AG09309 (cell line): ENCODE data around the gene IMMP2L.

Experiments
- DNase-seq: peaks from one replicate; pipeline ENCODE4 v3.0.0-alpha.2; 2010; ENCODE audit warnings: low read depth
- H3K4me3 ChIP-seq: 2 replicates; pipeline ENCODE4 v1.5.1; 2011; ENCODE audit warnings: mild to moderate bottlenecking, low read depth, low read length, moderate library complexity; ENCODE audit not compliant: control insufficient read depth
- TF ChIP-seq, protein P1 (sequence below): IDR thresholded peaks from 2 replicates; pipeline ENCODE4 v1.5.1; 2011; ENCODE audit warnings: mild to moderate bottlenecking, low read depth, low read length, inconsistent platforms; ENCODE audit not compliant: insufficient read depth, control insufficient read depth; ENCODE audit errors: missing control alignments

The IMMP2L gene

DNA sequence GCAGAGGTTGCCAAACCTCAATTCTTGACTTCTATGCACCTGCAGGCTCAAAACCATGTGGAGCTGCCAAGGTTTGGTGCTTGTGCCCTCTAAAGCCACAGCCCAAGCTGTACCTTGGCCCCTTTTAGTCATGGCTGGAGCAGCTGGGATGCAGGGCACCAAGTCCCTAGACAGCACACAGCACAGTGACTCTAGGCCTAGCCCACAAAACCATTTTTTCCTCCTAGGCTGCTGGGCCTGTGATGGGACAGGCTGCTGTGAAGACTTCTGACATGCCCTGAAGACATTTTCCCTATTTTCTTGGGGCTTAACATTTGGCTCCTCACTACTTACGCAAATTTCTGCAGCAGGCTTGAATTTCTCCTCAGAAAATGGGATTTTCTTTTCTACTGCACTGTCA, 499.1 kb downstream of the IMMP2L start:
- no peak overlapping the region for H3K4me3 ChIP-seq
- DNase-seq = no peak
- TF ChIP-seq, protein P1, sequence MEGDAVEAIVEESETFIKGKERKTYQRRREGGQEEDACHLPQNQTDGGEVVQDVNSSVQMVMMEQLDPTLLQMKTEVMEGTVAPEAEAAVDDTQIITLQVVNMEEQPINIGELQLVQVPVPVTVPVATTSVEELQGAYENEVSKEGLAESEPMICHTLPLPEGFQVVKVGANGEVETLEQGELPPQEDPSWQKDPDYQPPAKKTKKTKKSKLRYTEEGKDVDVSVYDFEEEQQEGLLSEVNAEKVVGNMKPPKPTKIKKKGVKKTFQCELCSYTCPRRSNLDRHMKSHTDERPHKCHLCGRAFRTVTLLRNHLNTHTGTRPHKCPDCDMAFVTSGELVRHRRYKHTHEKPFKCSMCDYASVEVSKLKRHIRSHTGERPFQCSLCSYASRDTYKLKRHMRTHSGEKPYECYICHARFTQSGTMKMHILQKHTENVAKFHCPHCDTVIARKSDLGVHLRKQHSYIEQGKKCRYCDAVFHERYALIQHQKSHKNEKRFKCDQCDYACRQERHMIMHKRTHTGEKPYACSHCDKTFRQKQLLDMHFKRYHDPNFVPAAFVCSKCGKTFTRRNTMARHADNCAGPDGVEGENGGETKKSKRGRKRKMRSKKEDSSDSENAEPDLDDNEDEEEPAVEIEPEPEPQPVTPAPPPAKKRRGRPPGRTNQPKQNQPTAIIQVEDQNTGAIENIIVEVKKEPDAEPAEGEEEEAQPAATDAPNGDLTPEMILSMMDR = no peak

DNA sequence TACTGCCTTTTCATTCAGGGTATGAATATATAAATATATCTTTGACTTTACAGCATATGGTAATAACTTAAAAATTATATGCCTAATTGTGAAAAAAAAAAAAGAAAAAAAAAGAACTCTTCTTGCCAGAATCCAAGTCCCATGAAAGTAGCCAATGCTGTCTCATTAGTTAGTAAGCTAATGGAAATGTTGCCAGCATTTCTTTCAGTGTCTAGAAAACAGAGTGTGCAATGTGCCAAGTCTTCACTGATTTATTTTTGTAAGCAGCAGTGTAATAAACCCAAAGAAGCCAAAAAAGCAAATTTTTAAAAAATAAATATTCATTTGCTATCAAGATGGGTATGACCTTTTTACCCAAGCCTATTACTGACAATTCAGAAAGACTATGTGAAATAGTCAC, 502.5 kb downstream of the IMMP2L start:
- DNase-seq = no peak
- TF ChIP-seq, protein P1 = no peak
- H3K4me3 ChIP-seq = no peak overlapping the region

DNA sequence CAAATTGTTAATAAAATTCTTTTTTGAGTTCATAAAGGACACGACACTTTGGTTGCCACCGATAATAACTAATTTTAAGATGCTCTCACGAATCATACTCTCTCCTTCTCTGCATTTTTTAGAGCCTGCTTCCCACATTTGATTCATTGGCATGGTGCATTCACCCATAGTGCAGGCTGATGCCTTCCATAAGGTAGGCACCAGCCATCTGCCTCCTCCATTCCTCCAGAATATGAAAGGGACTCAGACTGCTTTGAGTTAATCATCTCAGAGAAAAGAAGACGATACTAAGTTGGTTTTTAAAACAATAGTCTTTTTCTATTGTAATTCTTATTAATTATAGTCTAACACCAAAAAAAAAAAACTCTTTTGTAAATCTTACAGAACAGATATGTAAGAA, 505.2 kb downstream of the IMMP2L start:
- DNase-seq = no peak
- no peak overlapping the region for H3K4me3 ChIP-seq
- TF ChIP-seq, protein P1 = no peak

DNA sequence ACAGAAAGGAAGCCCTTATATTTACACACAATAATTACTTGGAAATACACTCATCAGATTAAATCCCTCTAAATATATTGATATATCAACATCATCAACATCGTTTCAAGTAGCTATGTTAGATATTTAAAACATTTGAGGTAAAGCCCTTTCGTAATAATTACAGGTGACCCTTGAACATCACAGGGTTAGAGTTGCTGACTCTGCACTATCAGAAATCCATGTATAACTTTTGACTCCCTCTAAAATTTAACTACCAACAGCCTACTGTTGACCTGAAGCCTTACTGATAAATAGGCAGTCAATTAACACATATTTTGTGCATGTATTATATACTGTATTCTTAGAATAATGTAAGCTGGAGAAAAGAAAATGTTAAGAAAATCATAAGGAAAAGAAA, 505.9 kb downstream of the IMMP2L start:
- TF ChIP-seq, protein P1 = no peak
- DNase-seq = no peak
- H3K4me3 ChIP-seq = no peak overlapping the region

DNA sequence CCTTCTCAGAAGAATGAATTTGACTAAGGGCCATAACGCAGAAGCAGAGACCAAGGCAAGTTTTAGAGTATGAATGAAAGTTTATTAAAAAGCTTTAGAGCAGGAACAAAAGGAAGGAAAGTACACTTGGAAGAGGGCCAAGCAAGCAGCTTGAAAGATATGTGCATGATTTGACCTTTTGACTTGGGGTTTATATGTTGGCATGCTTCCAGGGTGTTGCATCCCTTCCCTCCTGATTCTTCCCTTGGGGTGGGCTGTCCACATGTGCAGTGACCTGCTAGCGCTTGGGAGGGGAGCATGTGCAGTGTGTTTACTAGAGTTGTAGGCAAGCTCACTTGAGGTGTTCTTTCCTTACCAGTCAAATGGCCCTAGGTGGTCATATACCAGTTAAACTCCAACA, 509.3 kb downstream of the IMMP2L start:
- TF ChIP-seq, protein P1 = no peak
- DNase-seq = no peak
- no peak overlapping the region for H3K4me3 ChIP-seq

DNA sequence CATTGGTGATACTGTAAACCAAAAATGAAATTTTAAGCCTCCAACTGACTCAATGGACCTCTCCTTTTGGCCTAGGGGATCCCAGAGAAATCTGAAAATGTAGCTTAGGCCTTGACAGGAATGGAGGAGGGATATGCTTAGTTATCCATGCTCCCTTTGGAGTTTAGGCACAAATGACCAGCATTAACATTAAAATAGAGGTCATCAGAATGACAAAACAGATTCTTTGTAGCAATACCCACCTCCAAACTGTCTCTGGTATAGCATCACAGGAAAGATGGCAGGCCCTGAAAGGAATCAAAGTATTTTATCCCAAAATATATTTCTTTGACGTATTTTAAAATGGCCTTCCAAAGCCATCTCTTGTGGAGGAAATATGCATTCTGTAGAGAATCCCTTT, 510.5 kb downstream of the IMMP2L start:
- TF ChIP-seq, protein P1 = no peak
- DNase-seq = no peak
- H3K4me3 ChIP-seq = no peak overlapping the region

DNA sequence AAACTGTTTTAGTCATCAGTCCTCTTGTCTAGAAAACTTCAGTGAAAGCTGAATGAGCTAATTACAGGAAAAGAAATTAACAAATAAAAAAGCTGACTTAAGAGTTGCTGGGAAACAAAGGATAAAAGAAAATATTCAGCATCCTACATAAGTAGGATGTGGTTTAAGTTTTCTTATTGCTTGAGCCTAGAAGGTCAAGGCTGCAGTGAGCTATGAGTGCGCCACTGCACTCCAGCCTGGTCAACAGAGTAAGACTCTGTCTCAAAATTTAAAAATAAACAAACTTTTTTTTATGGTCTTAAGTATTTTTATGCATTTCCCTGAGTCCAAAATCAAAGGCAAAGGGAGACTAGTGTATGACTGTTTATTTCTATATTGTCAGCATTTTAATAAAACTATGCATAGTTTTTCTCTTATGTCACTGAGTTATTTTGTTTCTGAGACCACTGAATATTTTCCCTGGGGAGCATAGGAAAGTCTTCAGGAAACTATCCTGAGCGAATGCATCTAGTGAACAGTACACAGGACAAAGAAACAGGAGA, 511.3 kb downstream of the IMMP2L start:
- DNase-seq = no peak
- no peak overlapping the region for H3K4me3 ChIP-seq
- TF ChIP-seq, protein P1 = no peak
